DMS153 treated with DMSO at 0.1 percent for 48 hours (cell line): Measurements from ENCODE around the gene KMT2A.
"Not testable (repeated sequence)": the region's sequence is repeated elsewhere in the genome, so short reads cannot be mapped to it uniquely, and the experiment has no call there.

Source experiments
- DNase-seq: peaks from one replicate; lab custom pipeline; 2025; ENCODE audit not compliant: unreplicated experiment; lab: John Stamatoyannopoulos, UW

Gene KMT2A

GRCh38 chr11:118434553-118435289 is 1.6 kb upstream of the KMT2A start:
- peak; percentile 50 for DNase-seq

- peak; percentile 58 for DNase-seq
These were observed 901 bp upstream of the KMT2A start for GRCh38 chr11:118435290-118435892.

GRCh38 chr11:118436639-118437207 is 431 bp downstream of the KMT2A start:
- DNase-seq, result no peak

- DNase-seq, result no peak
These were observed 1.2 kb downstream of the KMT2A start for GRCh38 chr11:118437208-118438125.

GRCh38 chr11:118438314-118438931 is 2.1 kb downstream of the KMT2A start:
- no peak for DNase-seq

- no peak for DNase-seq
These were observed 3.4 kb downstream of the KMT2A start for GRCh38 chr11:118439646-118440045.

- DNase-seq, result no peak
These were observed 5.5 kb downstream of the KMT2A start for GRCh38 chr11:118441770-118442275.

GRCh38 chr11:118442301-118442700 is 6.0 kb downstream of the KMT2A start:
- DNase-seq, result no peak

- DNase-seq, result no peak
These were observed 6.8 kb downstream of the KMT2A start for GRCh38 chr11:118442908-118443589.

GRCh38 chr11:118443590-118444218 is 7.4 kb downstream of the KMT2A start:
- no peak for DNase-seq

GRCh38 chr11:118447423-118447822 is 11.1 kb downstream of the KMT2A start:
- DNase-seq, result no peak

- no peak for DNase-seq
These were observed 12.0 kb downstream of the KMT2A start for GRCh38 chr11:118448294-118448693.

GRCh38 chr11:118449316-118449918 is 13.1 kb downstream of the KMT2A start:
- DNase-seq, result no peak

GRCh38 chr11:118450451-118450850 is 14.2 kb downstream of the KMT2A start:
- DNase-seq, result no peak

- no peak for DNase-seq
These were observed 25.9 kb downstream of the KMT2A start for GRCh38 chr11:118462178-118462577.

- not testable (repeated sequence) for DNase-seq
These were observed 32.7 kb downstream of the KMT2A start for GRCh38 chr11:118468968-118469367.

- DNase-seq, result no peak
These were observed 34.7 kb downstream of the KMT2A start for GRCh38 chr11:118471030-118471429.

- DNase-seq, result no peak
These were observed 37.2 kb downstream of the KMT2A start for GRCh38 chr11:118473537-118473936.

- no peak for DNase-seq
These were observed 40.4 kb downstream of the KMT2A start for GRCh38 chr11:118476676-118477075.
